ENCODE results near the gene MAIP1.

GRCh38 chr2:199943373-199943772, 12.0 kb upstream of the MAIP1 start:
- TF ChIP-seq CTCF (IDR thresholded peaks at IDR 0.05; ENCODE audit: extremely low read depth in 1 of 2, insufficient read depth in 1 of 2, low read depth in 1 of 2, low read length in 2 of 2): no peak
- no peak for TF ChIP-seq POLR2A (IDR thresholded peaks at IDR 0.05; ENCODE audit: low read depth, low read length)
- TF ChIP-seq MYC (IDR thresholded peaks at IDR 0.05; ENCODE audit: low read depth, low read length): no peak
- no peak for TF ChIP-seq JUN (IDR thresholded peaks at IDR 0.05; ENCODE audit: borderline replicate concordance, insufficient read depth, insufficient read length, low read depth)
- no peak for TF ChIP-seq POLR2AphosphoS5 (IDR thresholded peaks at IDR 0.05; ENCODE audit: insufficient read depth, low read depth, low read length)
- TF ChIP-seq GATA2 (IDR thresholded peaks at IDR 0.05; ENCODE audit: insufficient read depth, insufficient read length, low read depth, low read length): no peak

All from endothelial cell of umbilical vein (primary cell).